ENCODE data around the gene GPANK1. TPM values are rescaled to one million over a fixed set of nuclear protein-coding genes. Genes with fewer than 3 reads are reported as not detected.
A peak's percentile ranks its signal among the peaks of the same experiment; 100 is the strongest.

GPANK1 gene
- total and polyA plus RNA-seq, 2 of the 13 experiments (the other 11 are each of a cell fraction or from before 2014, with no cell fraction given) = 15.4 to 22.8 TPM

- TF ChIP-seq ZMAT5 (CRISPR knock-in tag; IDR thresholded peaks at IDR 0.05; ENCODE audit: borderline replicate concordance, low read depth) (no peak), MTF1 (CRISPR knock-in tag; IDR thresholded peaks at IDR 0.05) (no peak), ZNF674 (CRISPR knock-in tag; IDR thresholded peaks at IDR 0.05; ENCODE audit: low read depth) (0 out of 2 replicates have a peak, but pooled peaks have one; percentile 23), HNF1B (CRISPR knock-in tag; IDR thresholded peaks at IDR 0.05) (no peak), TRIM24 (CRISPR knock-in tag; IDR thresholded peaks at IDR 0.05) (no peak), CBFB (CRISPR knock-in tag; IDR thresholded peaks at IDR 0.05) (no peak), ZBTB14 (CRISPR knock-in tag; IDR thresholded peaks at IDR 0.05) (peak; percentile 47; the same call in 1 of the 2 replicates), ZSCAN31 (CRISPR knock-in tag; IDR thresholded peaks at IDR 0.05; ENCODE audit: low read depth) (0 out of 2 replicates have a peak, but pooled peaks have one; percentile 6), GRHL1 (CRISPR knock-in tag; conservative IDR thresholded peaks at IDR 0.05) (no peak), PHF20 (CRISPR knock-in tag; IDR thresholded peaks at IDR 0.05) (no peak), SALL2 (CRISPR knock-in tag; IDR thresholded peaks at IDR 0.05) (no peak), ZHX1 (CRISPR knock-in tag; IDR thresholded peaks at IDR 0.05; ENCODE audit: low read depth) (no peak), ZNF225 (CRISPR knock-in tag; IDR thresholded peaks at IDR 0.05) (no peak), BCL6 (CRISPR knock-in tag; IDR thresholded peaks at IDR 0.05) (no peak), SNAPC4 (CRISPR knock-in tag; IDR thresholded peaks at IDR 0.05) (no peak)
Measured at GRCh38 chr6:31621320-31621939, 43.4 kb downstream of the GPANK1 start (continued).

Data from HepG2 (cell line).